ENCODE results near the gene ADH1A.

DNA sequence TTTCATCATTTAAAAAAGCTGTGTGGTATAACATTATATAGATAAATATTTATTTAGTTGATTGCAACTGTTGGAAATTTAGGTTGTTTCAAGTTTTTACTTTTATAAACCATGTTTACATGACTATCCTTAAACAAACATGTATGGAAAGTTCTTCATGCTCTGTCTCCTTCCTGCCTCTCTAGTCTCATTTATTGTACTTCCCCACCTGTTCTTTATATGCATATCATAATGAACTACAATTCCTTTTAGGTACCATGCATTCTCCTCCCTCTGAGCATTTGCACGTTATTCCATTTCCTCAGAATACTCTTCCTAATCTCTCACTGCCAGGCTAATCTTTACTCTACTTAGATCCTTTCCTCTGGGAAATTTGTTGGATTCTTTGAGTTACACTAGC is 54.8 kb downstream of the ADH1A start:
- no peak for TF ChIP-seq POLR2A (IDR thresholded peaks at IDR 0.05; ENCODE audit: low read length)
- TF ChIP-seq GATA1 (IDR thresholded peaks at IDR 0.05; ENCODE audit: low read depth, low read length) = no peak

Data from erythroblast (primary cell).